Astrocyte (in vitro differentiated cells and primary cell): Measurements from ENCODE around the gene ADAM33. TPM values are rescaled to one million over a fixed set of nuclear protein-coding genes. Genes with fewer than 3 reads are reported as not detected.

Source experiments
- DNase-seq: peaks from one replicate; pipeline ENCODE4 v3.0.0-alpha.2; 2010; ENCODE audit warnings: low read depth
- FAIRE-seq: peaks from 2 replicates; lab custom pipeline; 2011; peaks lifted over from hg19 to GRCh38; lab: Jason Lieb, UNC
- H2AFZ ChIP-seq: 2 replicates; pipeline ENCODE4 v1.6.0; 2012; ENCODE audit warnings: low read depth, low read length, inconsistent platforms
- H3K27ac ChIP-seq: 2 replicates; pipeline ENCODE4 v1.5.1; 2011; ENCODE audit warnings: low read depth, low read length, inconsistent platforms
- H3K27me3 ChIP-seq: 2 replicates; pipeline ENCODE4 v1.6.0; 2011; ENCODE audit warnings: low read length, inconsistent platforms; ENCODE audit not compliant: insufficient read depth
- H3K36me3 ChIP-seq: 2 replicates; pipeline ENCODE4 v1.5.1; 2011; ENCODE audit warnings: low read length, inconsistent platforms; ENCODE audit not compliant: insufficient read depth
- H3K4me1 ChIP-seq: 2 replicates; pipeline ENCODE4 v1.5.1; 2011; ENCODE audit warnings: low read length, inconsistent platforms; ENCODE audit not compliant: insufficient read depth
- H3K4me2 ChIP-seq: 2 replicates; pipeline ENCODE4 v1.6.0; 2012; ENCODE audit warnings: low read length, inconsistent platforms
- H3K4me3 ChIP-seq: 2 replicates; pipeline ENCODE4 v1.5.1; 2011; ENCODE audit warnings: low read depth, mild to moderate bottlenecking, low read length, inconsistent platforms; ENCODE audit not compliant: insufficient read depth
- H3K79me2 ChIP-seq: 2 replicates; pipeline ENCODE4 v1.6.0; 2012; ENCODE audit warnings: mild to moderate bottlenecking, low read length, inconsistent platforms; ENCODE audit not compliant: insufficient read depth
- H3K9ac ChIP-seq: 2 replicates; pipeline ENCODE4 v1.6.0; 2012; ENCODE audit warnings: mild to moderate bottlenecking, low read length, inconsistent platforms
- H3K9me3 ChIP-seq: 2 replicates; pipeline ENCODE4 v1.5.1; 2012; ENCODE audit warnings: low read depth, mild to moderate bottlenecking, low read length, inconsistent platforms; ENCODE audit not compliant: insufficient read depth
- H4K20me1 ChIP-seq: 2 replicates; pipeline ENCODE4 v1.6.0; 2012; ENCODE audit warnings: low read length, inconsistent platforms; ENCODE audit not compliant: insufficient read depth
- H3K27ac Mint-ChIP-seq: one replicate; pipeline ENCODE4 v1.8.0; 2021; ENCODE audit warnings: mild to moderate bottlenecking, mixed read lengths; ENCODE audit not compliant: unreplicated experiment
- H3K27me3 Mint-ChIP-seq: one replicate; pipeline ENCODE4 v1.8.0; 2021; ENCODE audit warnings: low read depth, mixed read lengths; ENCODE audit not compliant: unreplicated experiment
- H3K36me3 Mint-ChIP-seq: one replicate; pipeline ENCODE4 v1.8.0; 2021; ENCODE audit warnings: low read depth, mixed read lengths; ENCODE audit not compliant: unreplicated experiment
- H3K4me1 Mint-ChIP-seq: one replicate; pipeline ENCODE4 v1.8.0; 2021; ENCODE audit warnings: low read depth, mixed read lengths; ENCODE audit not compliant: unreplicated experiment
- H3K4me3 Mint-ChIP-seq: one replicate; pipeline ENCODE4 v1.8.0; 2021; ENCODE audit warnings: mild to moderate bottlenecking, moderate library complexity, mixed read lengths; ENCODE audit not compliant: unreplicated experiment
- H3K9me3 Mint-ChIP-seq: one replicate; pipeline ENCODE4 v1.8.0; 2021; ENCODE audit warnings: mild to moderate bottlenecking, mixed read lengths; ENCODE audit not compliant: unreplicated experiment
- CTCF ChIP-seq: IDR thresholded peaks from 2 replicates; pipeline ENCODE4 v1.5.1; 2011; ENCODE audit warnings: low read depth, mild to moderate bottlenecking, inconsistent platforms, low read length, moderate library complexity; ENCODE audit not compliant: insufficient read depth
- EZH2 ChIP-seq: IDR thresholded peaks from 2 replicates; pipeline ENCODE4 v1.6.1; 2012; ENCODE audit warnings: mild to moderate bottlenecking, low read length, inconsistent platforms; ENCODE audit not compliant: insufficient read depth
- total RNA-seq: library from RNA; stranded (reverse); gene quantifications from 2 replicates; pipeline ENCODE4 v1.2.1, GENCODE V29; 2021

The ADAM33 gene
- total RNA-seq, 1 donor from 2014 or later = 3.0 TPM

GRCh38 chr20:3720068-3720467 lies 38.3 kb upstream of the ADAM33 start:
- no peak overlapping the region for H3K27ac Mint-ChIP-seq
- no peak overlapping the region for H3K4me2 ChIP-seq
- no peak overlapping the region for H2AFZ ChIP-seq
- peaks cover 16% of the 10 kb centered on the region for H3K27me3 Mint-ChIP-seq
- peaks cover 12% of the 10 kb centered on the region for H3K27me3 ChIP-seq
- TF ChIP-seq CTCF (no peak), EZH2 (no peak)
- H3K9me3 Mint-ChIP-seq = no peaks in the 10 kb centered on the region
- no peaks in the 10 kb centered on the region for H3K36me3 Mint-ChIP-seq
- H3K9me3 ChIP-seq = no peaks in the 10 kb centered on the region
- DNase-seq = no peak
- H4K20me1 ChIP-seq = no peaks in the 10 kb centered on the region
- no peak overlapping the region for H3K4me3 Mint-ChIP-seq
- no peaks in the 10 kb centered on the region for H3K4me1 Mint-ChIP-seq
- H3K4me1 ChIP-seq = no peaks in the 10 kb centered on the region
- FAIRE-seq = no peak
- H3K36me3 ChIP-seq = no peaks in the 10 kb centered on the region
- no peak overlapping the region for H3K4me3 ChIP-seq
- H3K27ac ChIP-seq = no peak overlapping the region
- no peak overlapping the region for H3K9ac ChIP-seq
- no peaks in the 10 kb centered on the region for H3K79me2 ChIP-seq

- H2AFZ ChIP-seq = no peak overlapping the region
- DNase-seq = no peak
- no peak overlapping the region for H3K27ac ChIP-seq
- H3K27me3 ChIP-seq = peaks cover 10% of the 10 kb centered on the region
- Mint-ChIP-seq H3K4me1 (no peaks in the 10 kb centered on the region), H3K4me3 (no peak overlapping the region), H3K36me3 (no peaks in the 10 kb centered on the region), H3K27ac (no peak overlapping the region), H3K27me3 (peaks cover 18% of the 10 kb centered on the region), H3K9me3 (no peaks in the 10 kb centered on the region)
- H3K9me3 ChIP-seq = no peaks in the 10 kb centered on the region
- H4K20me1 ChIP-seq = no peaks in the 10 kb centered on the region
- H3K4me3 ChIP-seq = no peak overlapping the region
- no peak for FAIRE-seq
- no peaks in the 10 kb centered on the region for H3K79me2 ChIP-seq
- H3K4me2 ChIP-seq = no peak overlapping the region
- H3K36me3 ChIP-seq = no peaks in the 10 kb centered on the region
- no peak for TF ChIP-seq EZH2
- no peak for TF ChIP-seq CTCF
- no peak overlapping the region for H3K9ac ChIP-seq
- no peaks in the 10 kb centered on the region for H3K4me1 ChIP-seq
These were observed 37.2 kb upstream of the ADAM33 start for GRCh38 chr20:3719046-3719445.

- H4K20me1 ChIP-seq = no peaks in the 10 kb centered on the region
- DNase-seq (no peak), FAIRE-seq (no peak)
- Mint-ChIP-seq H3K27ac (no peak overlapping the region), H3K27me3 (peaks cover 20% of the 10 kb centered on the region), H3K4me1 (no peaks in the 10 kb centered on the region), H3K9me3 (no peaks in the 10 kb centered on the region), H3K4me3 (no peak overlapping the region), H3K36me3 (no peaks in the 10 kb centered on the region)
- no peaks in the 10 kb centered on the region for H3K9me3 ChIP-seq
- H3K27ac ChIP-seq = no peak overlapping the region
- H3K4me3 ChIP-seq = no peak overlapping the region
- no peaks in the 10 kb centered on the region for H3K79me2 ChIP-seq
- H2AFZ ChIP-seq = no peak overlapping the region
- no peaks in the 10 kb centered on the region for H3K4me1 ChIP-seq
- peaks cover 10% of the 10 kb centered on the region for H3K27me3 ChIP-seq
- no peak overlapping the region for H3K4me2 ChIP-seq
- TF ChIP-seq CTCF (peak; percentile 47), EZH2 (no peak)
- H3K36me3 ChIP-seq = no peaks in the 10 kb centered on the region
- no peak overlapping the region for H3K9ac ChIP-seq
These were observed 34.5 kb upstream of the ADAM33 start for GRCh38 chr20:3716195-3716834.
